Uterus (tissue), 2 donors: ENCODE data around the gene DRD2.

ENCODE experiments used
- POLR2A ChIP-seq, 2 donors: fragments of 450-650 bp; IDR thresholded peaks; one replicate each; pipeline ENCODE4 v1.6.1; 2016; ENCODE audit warnings: antibody characterized with exemption in 2 of 2, mild to moderate bottlenecking in 1 of 2, moderate library complexity in 1 of 2
- TF ChIP-seq, protein P1 (sequence below), 4 experiments: fragments of 200-600 bp in 2 of 4; fragments of 450-650 bp in 2 of 4; sonication (generic) in 2 of 4; IDR thresholded peaks; one replicate each; pipeline ENCODE4 v1.5.1; 2016 to 2019; ENCODE audit warnings: antibody characterized with exemption in 4 of 4, mild to moderate bottlenecking in 2 of 4, moderate library complexity in 1 of 4

DNA sequence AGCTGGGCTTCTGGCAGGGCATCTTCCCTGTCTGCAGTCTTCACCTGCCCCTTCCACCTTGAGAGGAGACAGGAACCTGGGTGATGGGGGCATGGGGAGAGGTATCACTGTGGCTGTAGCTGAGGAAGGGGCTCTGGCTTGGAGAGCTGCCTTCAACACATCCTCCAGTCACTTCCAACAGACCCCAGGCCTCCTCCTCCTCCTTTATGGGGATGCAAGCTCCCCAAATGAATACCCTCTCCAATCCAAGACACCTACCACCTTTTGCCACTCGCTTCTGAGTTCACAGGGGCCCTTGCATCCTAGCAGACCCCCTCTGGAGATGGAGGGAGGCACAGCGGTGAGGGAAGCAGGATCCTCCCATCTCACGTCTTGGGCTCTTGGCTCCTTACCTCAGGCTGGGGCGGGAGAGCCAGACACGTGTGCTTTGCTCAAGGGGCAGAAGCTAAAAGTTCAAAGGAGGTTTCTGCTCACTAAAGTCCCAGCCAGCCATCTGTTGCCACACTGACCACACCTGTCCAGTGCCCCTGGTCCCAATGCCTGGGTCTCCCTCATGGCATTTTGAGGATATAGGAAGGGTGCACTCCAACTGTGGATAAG, 74.5 kb downstream of the DRD2 start:
- TF ChIP-seq, protein P1, sequence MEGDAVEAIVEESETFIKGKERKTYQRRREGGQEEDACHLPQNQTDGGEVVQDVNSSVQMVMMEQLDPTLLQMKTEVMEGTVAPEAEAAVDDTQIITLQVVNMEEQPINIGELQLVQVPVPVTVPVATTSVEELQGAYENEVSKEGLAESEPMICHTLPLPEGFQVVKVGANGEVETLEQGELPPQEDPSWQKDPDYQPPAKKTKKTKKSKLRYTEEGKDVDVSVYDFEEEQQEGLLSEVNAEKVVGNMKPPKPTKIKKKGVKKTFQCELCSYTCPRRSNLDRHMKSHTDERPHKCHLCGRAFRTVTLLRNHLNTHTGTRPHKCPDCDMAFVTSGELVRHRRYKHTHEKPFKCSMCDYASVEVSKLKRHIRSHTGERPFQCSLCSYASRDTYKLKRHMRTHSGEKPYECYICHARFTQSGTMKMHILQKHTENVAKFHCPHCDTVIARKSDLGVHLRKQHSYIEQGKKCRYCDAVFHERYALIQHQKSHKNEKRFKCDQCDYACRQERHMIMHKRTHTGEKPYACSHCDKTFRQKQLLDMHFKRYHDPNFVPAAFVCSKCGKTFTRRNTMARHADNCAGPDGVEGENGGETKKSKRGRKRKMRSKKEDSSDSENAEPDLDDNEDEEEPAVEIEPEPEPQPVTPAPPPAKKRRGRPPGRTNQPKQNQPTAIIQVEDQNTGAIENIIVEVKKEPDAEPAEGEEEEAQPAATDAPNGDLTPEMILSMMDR (IDR thresholded peaks at IDR 0.05) = no peak
- TF ChIP-seq POLR2A (IDR thresholded peaks at IDR 0.05) = no peak
